ENCODE data around the gene NKAIN4.

NKAIN4 gene

GRCh38 chr20:63239431-63239830 lies 14.8 kb downstream of the NKAIN4 start:
- TF ChIP-seq CTCF (IDR thresholded peaks at IDR 0.05; ENCODE audit: borderline replicate concordance, control extremely low read depth, extremely low read depth, insufficient read depth, missing control alignments) = no peak
- DNase-seq (ENCODE audit: low spot score) = no peak
- in situ Hi-C loops (cut with MboI; ENCODE audit: low sequenced_read_pairs, unreplicated experiment) = no loop called here

GRCh38 chr20:63238514-63239125 lies 15.6 kb downstream of the NKAIN4 start:
- in situ Hi-C loops (cut with MboI; ENCODE audit: low sequenced_read_pairs, unreplicated experiment) = no loop called here
- no peak for DNase-seq (ENCODE audit: low spot score)
- TF ChIP-seq CTCF (IDR thresholded peaks at IDR 0.05; ENCODE audit: borderline replicate concordance, control extremely low read depth, extremely low read depth, insufficient read depth, missing control alignments) = no peak

GRCh38 chr20:63238031-63238430 lies 16.2 kb downstream of the NKAIN4 start:
- no peak for DNase-seq (ENCODE audit: low spot score)
- in situ Hi-C loops (cut with MboI; ENCODE audit: low sequenced_read_pairs, unreplicated experiment) = no loop called here
- TF ChIP-seq CTCF (IDR thresholded peaks at IDR 0.05; ENCODE audit: borderline replicate concordance, control extremely low read depth, extremely low read depth, insufficient read depth, missing control alignments) = no peak

GRCh38 chr20:63236116-63236837 lies 18.0 kb downstream of the NKAIN4 start:
- DNase-seq (ENCODE audit: low spot score) = no peak
- no peak for TF ChIP-seq CTCF (IDR thresholded peaks at IDR 0.05; ENCODE audit: borderline replicate concordance, control extremely low read depth, extremely low read depth, insufficient read depth, missing control alignments)
- in situ Hi-C loops (cut with MboI; ENCODE audit: low sequenced_read_pairs, unreplicated experiment) = no loop called here

GRCh38 chr20:63235399-63235983 lies 18.8 kb downstream of the NKAIN4 start, which contains the start of gene BIRC7:
Gene BIRC7, plus strand, starts transcription at chr20:63235905. Its CDS starts 192 bp downstream, at chr20:63236097.
- in situ Hi-C loops (cut with MboI; ENCODE audit: low sequenced_read_pairs, unreplicated experiment) = no loop called here
- no peak for DNase-seq (ENCODE audit: low spot score)
- no peak for TF ChIP-seq CTCF (IDR thresholded peaks at IDR 0.05; ENCODE audit: borderline replicate concordance, control extremely low read depth, extremely low read depth, insufficient read depth, missing control alignments)

- TF ChIP-seq CTCF (IDR thresholded peaks at IDR 0.05; ENCODE audit: borderline replicate concordance, control extremely low read depth, extremely low read depth, insufficient read depth, missing control alignments) = peak; percentile 29
- in situ Hi-C loops (cut with MboI; ENCODE audit: low sequenced_read_pairs, unreplicated experiment) = no loop called here
- DNase-seq (ENCODE audit: low spot score) = peak; percentile 64
These were observed 19.4 kb downstream of the NKAIN4 start for GRCh38 chr20:63234693-63235398.
